ENCODE data around the gene TMEM81. TPM values are rescaled to one million over a fixed set of nuclear protein-coding genes. Genes with fewer than 3 reads are reported as not detected.

The TMEM81 gene
- polyA plus RNA-seq, 1 of the 3 experiments (the other 2 are of a cell fraction), result 1.8 TPM

GRCh38 chr1:205118752-205119151 lies 34.5 kb upstream of the TMEM81 start (continued):
- TF ChIP-seq CHD2 (IDR thresholded peaks at IDR 0.05; ENCODE audit: low read length, partially characterized antibody) (no peak), PBX3 (IDR thresholded peaks at IDR 0.05) (no peak), EP300 (IDR thresholded peaks at IDR 0.05; ENCODE audit: borderline replicate concordance in 1 of 2, low read depth in 1 of 2, low read length in 1 of 2) (no peak), FOSL2 (IDR thresholded peaks at IDR 0.05; ENCODE audit: borderline replicate concordance, low read depth) (no peak), FOXJ3 (CRISPR knock-in tag; IDR thresholded peaks at IDR 0.05) (no peak), YY1 (IDR thresholded peaks at IDR 0.05; ENCODE audit: low read depth) (no peak)

- POLR2A ChIA-PET, result no interaction called here
- TF ChIP-seq MXI1 (IDR thresholded peaks at IDR 0.05; ENCODE audit: low read depth, low read length) (no peak), NFIC (IDR thresholded peaks at IDR 0.05; ENCODE audit: borderline replicate concordance) (no peak)
- H3K9ac ChIP-seq, result no peak overlapping the region
Observed at GRCh38 chr1:205111354-205111753, 27.1 kb upstream of the TMEM81 start.

GRCh38 chr1:205109711-205110110 lies 25.5 kb upstream of the TMEM81 start:
- TF ChIP-seq USF1 (IDR thresholded peaks at IDR 0.05; ENCODE audit: borderline replicate concordance, low read depth) (no peak), FOXJ3 (CRISPR knock-in tag; IDR thresholded peaks at IDR 0.05) (no peak), NFIC (IDR thresholded peaks at IDR 0.05; ENCODE audit: borderline replicate concordance) (no peak), RFX5 (IDR thresholded peaks at IDR 0.05; ENCODE audit: low read length) (no peak), FOXM1 (IDR thresholded peaks at IDR 0.05; ENCODE audit: low read depth) (no peak), IRF3 (IDR thresholded peaks at IDR 0.05; ENCODE audit: low read depth, low read length) (no peak), CHD2 (IDR thresholded peaks at IDR 0.05; ENCODE audit: low read length, partially characterized antibody) (no peak), MEF2A (IDR thresholded peaks at IDR 0.05; ENCODE audit: borderline replicate concordance, low read depth) (no peak), REST (IDR thresholded peaks at IDR 0.05; ENCODE audit: low read depth, low read length) (no peak), MXI1 (IDR thresholded peaks at IDR 0.05; ENCODE audit: low read depth, low read length) (no peak), RCOR1 (IDR thresholded peaks at IDR 0.05; ENCODE audit: low read length) (no peak), POLR2AphosphoS5 (IDR thresholded peaks at IDR 0.05; ENCODE audit: low read depth, low read length) (no peak)
- Histone ChIP-seq H3K9me3 (no peaks in the 10 kb centered on the region), H3K36me3 (replicated peaks in 1 of 2; ENCODE audit: control insufficient read depth in 1 of 2, insufficient read depth in 2 of 2, low read length in 1 of 2) (peaks cover 41 to 45% of the 10 kb centered on the region in 2 experiments), H3K9me2 (no peaks in the 10 kb centered on the region), H3K4me1 (ENCODE audit: control insufficient read depth in 1 of 2, insufficient read depth in 2 of 2, low read depth in 1 of 2, low read length in 1 of 2) (no peaks in the 10 kb centered on the region), H3K79me2 (ENCODE audit: insufficient read depth) (peaks cover 15% of the 10 kb centered on the region), H3K27ac (ENCODE audit: low read depth in 2 of 2, low read length in 1 of 2) (no peak overlapping the region), H3K4me3 (ENCODE audit: low read depth in 2 of 2, low read length in 1 of 2) (no peak overlapping the region), H2AFZ (ENCODE audit: low read depth) (no peak overlapping the region), H3F3A (replicated peaks; ENCODE audit: insufficient read depth) (no peaks in the 10 kb centered on the region), H4K20me1 (ENCODE audit: insufficient read depth) (no peaks in the 10 kb centered on the region), H3K4me2 (no peak overlapping the region), H3K27me3 (ENCODE audit: insufficient read depth) (no peaks in the 10 kb centered on the region), H3K9ac (no peak overlapping the region)
- no peak for DNase-seq
- CTCF ChIA-PET, result interaction anchor here (0.8 to 2.3 kb wide), 8 partner anchors 8 to 225 kb away, joined by 3 to 11 read pairs (median 5); partner anchors contain the start of gene RBBP5
- WGBS (ENCODE audit: low lambda C conversion rate), result 97% methylated on average over 5 of the region's 5 CpGs
- POLR2A ChIA-PET, result no interaction called here

More at GRCh38 chr1:205111354-205111753, 27.1 kb upstream of the TMEM81 start:
- DNase-seq, result no peak
- Histone ChIP-seq H3F3A (replicated peaks; ENCODE audit: insufficient read depth) (no peaks in the 10 kb centered on the region), H3K27ac (ENCODE audit: low read depth in 2 of 2, low read length in 1 of 2) (no peak overlapping the region), H3K79me2 (ENCODE audit: insufficient read depth) (peaks cover 23% of the 10 kb centered on the region), H4K20me1 (ENCODE audit: insufficient read depth) (no peaks in the 10 kb centered on the region), H2AFZ (ENCODE audit: low read depth) (no peak overlapping the region), H3K4me1 (ENCODE audit: control insufficient read depth in 1 of 2, insufficient read depth in 2 of 2, low read depth in 1 of 2, low read length in 1 of 2) (no peaks in the 10 kb centered on the region), H3K27me3 (ENCODE audit: insufficient read depth) (no peaks in the 10 kb centered on the region), H3K4me3 (ENCODE audit: low read depth in 2 of 2, low read length in 1 of 2) (no peak overlapping the region), H3K4me2 (no peak overlapping the region), H3K36me3 (replicated peaks in 1 of 2; ENCODE audit: control insufficient read depth in 1 of 2, insufficient read depth in 2 of 2, low read length in 1 of 2) (peaks cover 30 to 47% of the 10 kb centered on the region in 2 experiments), H3K9me2 (no peaks in the 10 kb centered on the region), H3K9me3 (no peaks in the 10 kb centered on the region)
- CTCF ChIA-PET, result no interaction called here

Data from SK-N-SH (cell line).